ENCODE data around the gene PAK1.

Gene PAK1

GRCh38 chr11:77431813-77432212, 42.1 kb downstream of the PAK1 start:
- DNase-seq = no peak

- DNase-seq = no peak
These were observed 45.3 kb downstream of the PAK1 start for GRCh38 chr11:77428598-77428997.

GRCh38 chr11:77425346-77425745, 48.5 kb downstream of the PAK1 start:
- no peak for DNase-seq

DNA sequence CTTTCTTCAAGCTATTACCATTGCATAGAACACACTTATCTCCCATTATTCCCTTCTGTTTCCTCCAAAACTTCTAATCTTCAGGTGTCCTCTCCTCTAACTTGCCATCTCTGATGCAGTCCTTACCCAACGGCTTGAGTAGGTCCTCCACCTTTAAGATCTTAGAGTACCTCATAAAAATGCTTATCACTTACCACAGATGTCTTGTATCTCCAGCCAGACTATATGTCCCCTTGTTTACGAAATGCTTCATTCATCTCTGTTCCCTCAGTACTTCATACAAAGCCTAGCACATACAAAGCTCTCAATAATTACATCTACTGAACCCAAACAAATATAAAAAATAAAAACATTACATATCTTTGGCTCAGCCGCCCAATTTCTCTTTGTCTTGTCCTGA, 49.2 kb downstream of the PAK1 start:
- DNase-seq = no peak

- no peak for DNase-seq
These were observed 50.3 kb downstream of the PAK1 start for GRCh38 chr11:77423624-77424023.

DNA sequence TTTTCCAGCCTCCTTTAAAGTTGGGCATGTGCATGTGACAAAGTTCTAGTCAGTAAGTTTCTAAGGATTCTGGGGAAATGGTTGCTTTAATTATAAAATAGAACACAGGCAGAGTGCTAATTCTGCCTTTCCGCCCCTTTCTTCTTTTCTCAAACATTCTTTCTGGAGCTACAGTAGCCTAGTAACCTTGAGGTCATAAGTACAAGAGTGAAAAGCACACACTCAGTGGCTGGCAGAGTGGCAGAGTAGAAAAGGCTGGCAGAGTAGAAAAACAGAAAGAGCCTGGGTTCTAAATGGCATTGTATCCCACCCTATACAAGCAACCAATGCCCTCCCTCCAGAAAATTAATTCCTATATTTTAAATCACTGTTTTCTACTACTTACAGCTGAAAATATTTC, 51.2 kb downstream of the PAK1 start:
- no peak for DNase-seq

DNA sequence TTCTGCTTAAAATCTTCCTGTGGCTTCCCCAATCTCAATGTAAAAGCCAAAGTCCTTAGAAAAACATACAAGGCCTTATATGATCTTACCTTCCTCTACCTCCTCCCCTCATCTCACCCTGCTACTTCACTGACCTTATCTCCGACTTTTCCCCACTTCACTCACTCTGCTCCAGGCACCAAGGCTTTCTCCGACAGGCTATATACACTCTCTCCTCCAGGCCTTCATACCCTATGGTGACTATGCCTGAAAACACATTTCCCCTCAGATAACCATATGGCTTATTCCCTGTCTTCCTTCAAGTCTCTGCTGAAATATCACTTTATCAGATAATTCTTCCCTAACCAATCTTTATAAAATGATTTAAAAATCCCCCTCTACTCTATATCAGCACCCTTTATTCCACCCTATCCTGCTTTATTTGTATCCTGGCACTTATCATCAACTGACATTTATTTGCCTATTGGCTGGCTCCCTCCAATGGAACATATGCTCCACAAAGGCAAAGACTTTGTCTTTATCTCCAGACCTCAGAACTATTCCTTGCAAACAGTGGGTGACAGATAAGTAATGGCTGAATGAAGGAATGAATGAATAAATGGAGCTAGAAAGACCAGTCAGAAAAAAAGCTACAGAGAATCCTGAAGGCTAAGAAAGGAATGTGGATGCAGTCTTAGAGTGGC, 52.7 kb downstream of the PAK1 start:
- DNase-seq = no peak

DNA sequence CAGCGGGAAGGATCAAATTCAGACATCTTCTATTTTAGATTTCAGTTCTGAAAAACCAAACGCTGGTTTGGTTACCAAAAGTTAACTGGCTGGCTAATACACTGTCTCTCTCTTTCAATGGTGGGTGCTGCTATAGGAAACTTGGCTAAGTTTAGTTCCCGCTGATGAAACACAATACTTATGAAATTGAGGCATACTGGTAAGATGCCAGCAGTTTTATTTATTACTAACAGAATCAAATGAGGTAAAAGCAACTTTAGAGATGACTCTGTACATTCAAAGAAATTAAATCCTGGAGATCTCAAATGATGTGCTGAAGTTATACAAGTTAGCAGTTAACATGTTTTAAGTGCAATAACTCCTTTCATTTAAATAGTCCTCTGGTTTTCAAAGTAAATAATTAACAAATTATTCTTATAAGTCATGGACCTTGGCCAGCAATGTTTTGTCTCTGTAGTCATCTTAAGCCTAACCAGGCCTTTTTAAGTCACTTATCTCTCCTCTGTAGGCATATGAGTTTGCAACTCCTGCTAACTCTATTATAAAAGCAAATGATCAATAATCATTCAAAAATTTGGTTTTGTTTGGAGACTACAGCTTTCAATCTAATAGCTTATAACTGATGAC, 54.8 kb downstream of the PAK1 start:
- DNase-seq = no peak

DNA sequence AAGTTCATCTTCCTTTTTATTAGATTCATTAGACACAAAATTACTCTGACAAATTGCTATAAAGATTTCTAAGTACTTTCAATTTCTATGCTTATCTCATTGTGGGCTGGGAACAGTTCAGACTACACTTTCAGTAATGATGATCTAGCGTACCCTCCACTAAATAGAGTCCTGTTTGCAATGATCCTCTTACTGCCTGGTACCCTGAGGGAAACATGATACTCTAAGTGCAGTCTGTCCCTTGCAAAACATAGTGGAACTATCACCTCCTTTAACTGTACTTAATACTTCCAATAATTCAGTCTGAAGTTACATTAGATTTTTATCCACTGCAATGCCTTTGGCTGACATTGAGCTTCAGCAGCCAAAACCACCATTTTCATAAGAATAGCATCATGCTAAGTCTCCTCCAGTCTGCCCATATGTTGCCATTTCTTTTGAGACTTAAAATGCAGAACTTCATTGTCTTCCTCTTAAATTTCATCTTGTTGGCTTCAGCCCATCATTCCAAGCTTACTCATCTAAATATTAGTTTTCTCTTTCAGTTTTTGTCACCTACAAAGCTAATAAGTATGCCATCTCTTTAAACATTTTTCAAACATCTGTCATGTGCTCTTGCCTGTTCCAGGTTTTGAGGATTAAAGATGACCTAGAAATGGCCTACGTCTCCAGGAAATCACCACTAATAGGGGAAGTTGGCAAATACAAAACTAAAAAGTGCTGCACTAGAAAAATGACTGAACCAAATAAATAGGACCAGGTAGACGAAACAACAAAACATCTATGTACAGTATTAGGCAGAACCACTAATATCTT, 55.5 kb downstream of the PAK1 start:
- DNase-seq = no peak

DNA sequence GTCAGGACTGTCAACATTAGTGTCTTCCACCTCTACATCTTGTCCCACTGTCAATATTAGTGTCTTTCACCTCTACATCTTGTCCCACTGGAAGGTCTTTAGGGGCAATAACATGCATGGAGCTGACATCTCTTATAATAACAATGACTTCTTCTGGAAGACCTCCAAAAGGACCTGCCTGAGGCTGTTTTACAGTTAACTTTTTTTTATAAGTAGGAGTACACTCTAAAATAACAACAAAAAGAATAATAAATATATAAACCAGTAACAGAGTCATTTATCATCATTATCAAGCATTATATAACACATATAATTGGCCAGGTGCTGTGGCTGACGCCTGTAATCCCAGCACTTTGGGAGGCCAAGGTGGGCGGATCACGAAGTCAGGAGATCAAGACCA, 57.5 kb downstream of the PAK1 start:
- DNase-seq = no peak

DNA sequence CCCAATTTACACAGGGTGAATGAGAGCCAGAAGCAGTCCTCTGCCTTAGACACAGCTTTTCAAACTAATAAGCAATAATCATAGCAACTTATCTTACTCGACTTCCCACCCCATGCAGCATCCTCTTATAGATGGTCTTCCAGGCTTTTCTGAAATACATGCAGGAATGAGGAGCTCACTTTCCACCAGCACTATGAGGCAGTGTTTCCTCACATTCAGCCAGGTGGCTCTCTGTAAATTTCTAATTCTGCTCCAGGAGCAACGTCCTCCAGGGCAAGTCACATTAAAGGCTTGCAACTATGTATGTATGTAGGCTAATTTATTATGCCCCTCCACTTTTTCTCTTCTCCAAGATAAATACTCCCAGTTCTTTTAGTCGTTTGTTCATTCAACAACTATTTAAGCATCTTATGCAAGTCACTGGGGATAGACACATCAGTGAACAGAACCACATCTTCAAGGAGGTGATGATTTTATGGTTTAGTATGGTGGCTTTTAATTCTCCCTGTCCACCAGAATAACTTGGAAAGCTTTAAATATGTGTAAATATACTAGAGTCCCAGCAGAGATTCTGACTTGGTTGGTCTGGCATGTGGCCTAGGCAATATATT, 59.9 kb downstream of the PAK1 start:
- DNase-seq = no peak

DNA sequence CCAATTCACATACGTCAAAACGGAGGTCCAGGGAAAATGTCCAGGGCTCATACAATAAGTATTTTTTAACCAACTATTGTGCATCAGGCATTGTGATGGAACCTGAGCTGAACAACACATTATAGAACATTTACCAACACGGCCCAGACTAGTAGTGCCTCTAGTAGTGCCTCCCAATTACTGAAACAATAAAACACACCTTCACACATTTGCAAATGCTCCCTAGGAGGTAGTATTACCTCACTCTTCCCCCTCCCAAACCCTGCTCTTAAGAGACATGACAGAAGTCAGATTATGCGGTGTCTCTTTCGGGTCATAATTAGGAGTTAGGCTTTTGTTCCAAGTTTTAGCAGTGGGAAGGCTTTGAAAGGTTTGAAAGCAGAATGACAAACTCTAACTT, 61.1 kb downstream of the PAK1 start:
- no peak for DNase-seq

DNA sequence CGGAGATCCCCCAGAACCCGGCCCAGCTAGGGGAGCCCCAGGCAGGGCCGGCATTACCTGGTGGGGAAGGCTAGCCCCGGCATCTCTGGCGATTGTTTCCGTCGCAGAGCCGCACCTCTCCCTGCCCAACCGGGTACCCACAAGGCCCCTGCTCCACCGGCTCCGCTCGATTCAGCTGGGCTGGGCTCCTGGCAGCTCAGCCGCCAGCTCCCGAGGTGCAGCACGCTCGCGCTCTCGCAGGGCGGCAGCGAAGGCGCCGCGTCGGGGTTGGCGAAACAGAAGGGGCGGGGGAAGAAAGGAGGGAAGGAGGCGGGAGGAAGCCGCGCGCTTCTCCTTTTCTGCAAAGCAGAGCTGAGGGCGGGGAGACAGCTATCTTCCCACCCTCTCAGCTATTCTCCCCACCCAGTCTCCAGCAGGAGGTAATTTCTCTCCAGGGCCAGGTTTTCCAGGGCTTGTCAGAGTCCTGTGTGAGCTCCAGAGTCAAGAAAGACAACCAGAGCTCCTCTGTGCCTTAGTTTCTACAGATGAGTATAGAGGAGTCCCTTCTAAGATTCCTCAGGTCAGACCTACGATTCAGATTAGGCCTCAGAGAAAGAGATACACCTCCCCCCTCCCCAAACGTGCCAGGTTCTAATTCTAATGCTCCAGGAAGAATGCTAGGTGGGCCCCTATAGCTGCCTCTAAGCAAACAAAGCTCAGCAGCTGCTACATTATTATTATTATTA, 62.0 kb downstream of the PAK1 start:
- DNase-seq = peak; percentile 30

DNA sequence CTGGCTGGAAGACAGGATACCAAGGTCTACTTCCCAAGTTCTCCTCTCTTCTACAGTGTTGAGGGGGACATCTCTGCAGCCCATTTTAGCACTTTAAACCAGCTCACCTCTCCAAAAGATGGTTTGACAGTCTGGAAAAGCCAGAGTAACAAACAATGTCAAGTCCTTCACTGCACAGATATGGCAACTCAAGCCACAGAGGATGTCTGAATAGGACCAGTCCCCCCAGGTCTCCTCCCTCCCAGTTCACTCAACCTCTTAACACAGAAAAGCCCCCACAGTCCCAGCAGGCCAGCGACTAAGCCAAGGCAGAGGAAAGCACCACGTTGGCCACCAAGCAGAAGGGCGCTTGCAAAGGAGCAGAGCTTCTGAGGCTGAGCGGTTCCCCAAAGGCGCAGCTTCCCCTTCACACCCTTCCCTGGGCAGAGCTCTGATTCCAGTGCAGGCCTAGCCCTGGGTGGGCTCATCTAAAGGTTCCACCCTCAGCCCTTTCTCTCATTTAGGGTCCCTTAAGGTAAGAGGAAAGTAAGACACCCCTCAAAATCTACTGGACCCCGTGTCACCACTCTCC, 62.7 kb downstream of the PAK1 start:
- no peak for DNase-seq

DNA sequence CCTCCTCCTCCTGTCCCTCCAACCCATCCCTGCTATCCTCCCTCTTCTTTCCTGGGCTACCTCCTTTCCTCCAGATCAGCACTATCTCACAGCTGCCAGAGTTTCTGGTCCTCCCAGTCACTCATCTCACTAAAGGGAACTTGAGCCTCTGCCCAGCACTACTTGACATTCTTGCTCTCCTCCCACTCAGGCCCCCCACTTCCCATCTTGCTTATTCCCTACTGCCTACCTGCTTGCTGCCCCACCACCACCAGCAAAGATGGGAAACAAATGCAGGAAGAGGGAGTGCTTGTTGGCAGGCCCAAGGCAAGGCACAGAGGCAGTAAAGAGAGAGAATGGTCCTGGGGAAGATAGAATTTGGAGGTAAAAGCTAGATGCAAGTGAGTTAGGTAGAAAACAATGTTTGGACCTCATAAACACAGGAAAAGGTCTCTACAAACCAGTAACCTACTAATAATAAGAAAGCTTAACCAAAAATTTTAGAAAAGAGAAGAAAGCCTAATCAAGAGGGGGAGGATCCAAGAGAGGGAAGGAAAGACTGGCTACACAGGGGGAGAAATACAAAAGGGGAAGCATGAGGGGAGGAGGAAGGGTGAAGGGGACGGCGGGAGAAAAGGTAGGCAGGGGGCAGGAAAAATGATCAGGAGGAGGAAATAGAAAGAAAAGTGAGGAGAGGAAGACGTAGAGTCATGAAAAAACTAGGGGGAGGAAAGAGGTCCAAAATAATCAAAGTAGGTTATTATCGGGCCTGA, 63.6 kb downstream of the PAK1 start:
- DNase-seq = no peak

DNA sequence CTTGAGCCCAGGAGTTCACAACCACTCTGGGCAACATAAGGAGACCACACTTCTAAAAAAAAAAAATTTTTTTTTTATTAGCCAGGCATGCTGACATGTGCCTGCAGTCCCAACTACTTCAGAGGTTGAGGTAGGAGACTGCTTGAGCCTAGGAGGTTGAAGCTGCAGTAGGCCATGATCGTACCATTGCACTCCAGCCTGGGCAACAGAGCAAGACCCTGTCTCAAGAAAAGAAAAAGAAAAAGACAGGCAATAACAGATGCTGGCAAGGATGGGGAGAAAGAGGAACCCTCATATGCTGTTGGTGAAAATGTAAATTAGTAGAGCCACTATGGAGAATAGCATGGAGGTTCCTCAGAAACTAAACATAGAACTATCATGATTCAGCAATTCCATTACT, 64.8 kb downstream of the PAK1 start:
- no peak for DNase-seq

DNA sequence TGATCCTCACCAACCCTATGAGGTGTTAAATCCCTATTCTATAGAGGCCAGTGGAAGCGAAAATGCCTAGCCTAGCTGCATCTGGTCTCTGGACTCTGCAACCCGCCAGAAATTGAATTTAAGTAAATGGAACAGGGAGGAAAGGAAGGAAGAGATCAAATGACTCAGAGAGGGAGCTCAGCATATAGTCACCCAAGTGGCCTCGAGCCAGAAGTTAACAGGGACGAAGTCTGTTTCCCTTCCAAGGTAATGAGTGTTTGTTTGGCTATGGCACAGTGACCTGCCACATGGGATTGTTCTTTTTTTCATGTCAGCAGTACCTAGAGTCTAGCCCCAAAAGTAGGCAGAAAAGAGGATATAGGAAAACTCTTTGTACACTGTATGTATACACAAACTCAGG, 66.3 kb downstream of the PAK1 start:
- DNase-seq = no peak

- no peak for DNase-seq
These were observed 67.5 kb downstream of the PAK1 start for GRCh38 chr11:77406396-77406795.

DNA sequence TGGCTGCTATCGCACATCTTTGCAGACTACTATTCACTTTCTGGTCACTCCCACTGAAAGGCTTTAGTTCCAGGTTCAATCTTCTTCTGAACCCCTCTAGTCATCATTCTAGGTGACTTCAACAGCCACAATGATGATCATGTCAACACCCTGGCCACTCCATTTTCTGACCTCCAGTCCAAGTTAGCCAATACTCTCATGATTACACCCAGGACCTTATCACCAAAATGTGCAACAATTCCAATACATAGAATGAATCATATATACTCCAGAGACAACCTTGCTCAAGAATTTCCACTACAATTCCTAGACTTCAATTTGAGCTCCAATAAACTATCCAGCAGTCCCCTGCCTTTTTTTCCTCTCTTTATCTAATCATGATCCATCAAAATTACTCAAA, 70.7 kb downstream of the PAK1 start:
- DNase-seq = no peak

DNA sequence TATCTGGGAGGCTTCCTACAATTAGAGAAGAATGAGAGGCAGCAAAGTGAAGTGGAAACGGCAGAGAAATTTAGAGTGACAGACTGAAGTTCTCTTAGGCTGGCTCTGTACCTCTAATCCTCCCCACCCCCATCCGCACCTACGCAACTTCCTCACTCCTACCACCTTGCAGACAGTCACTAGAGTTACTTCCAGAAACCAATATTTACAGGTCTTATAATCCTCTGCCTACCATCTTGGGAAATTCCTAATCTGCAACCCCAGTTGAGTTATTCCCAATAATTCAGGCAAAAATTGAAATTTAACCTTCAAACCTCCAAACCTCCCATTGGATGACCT, 71.7 kb downstream of the PAK1 start:
- DNase-seq = no peak

DNA sequence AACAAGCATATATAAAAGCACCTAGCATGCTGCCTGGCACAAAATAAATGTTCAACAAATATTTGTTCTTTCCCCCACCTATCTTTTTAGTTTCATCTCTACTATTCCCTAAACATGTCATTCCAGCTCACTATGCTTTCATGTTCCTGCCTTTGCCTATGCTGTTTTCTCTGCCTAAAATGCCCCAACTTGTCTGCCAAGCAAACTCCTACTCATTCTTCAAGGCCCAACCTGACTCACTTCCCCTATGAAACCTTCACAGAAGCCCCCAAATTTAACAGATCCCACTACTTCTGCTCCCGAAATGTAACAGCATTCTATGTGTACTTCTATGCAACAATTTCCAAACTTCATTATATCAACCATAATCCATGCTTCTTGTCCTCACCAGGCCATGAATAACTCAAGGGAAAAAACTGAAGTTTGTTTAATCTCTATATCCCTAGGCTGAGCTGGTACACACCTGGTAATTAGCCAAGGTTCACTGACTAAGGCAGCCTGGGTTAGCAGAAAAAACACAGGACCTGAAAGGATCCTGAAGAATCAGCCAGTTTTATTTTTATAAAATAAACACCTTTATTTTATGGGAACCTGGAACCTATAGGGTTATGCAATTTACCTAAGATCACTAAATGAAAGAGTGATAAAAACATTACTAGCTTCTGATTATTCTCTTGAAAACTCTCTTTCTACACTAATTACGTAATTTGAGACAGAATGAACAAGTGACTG, 72.2 kb downstream of the PAK1 start:
- peak; percentile 61 for DNase-seq

Data from NCI-H526 treated with DMSO at 0.1 percent for 48 hours (cell line).